Activated effector memory CD4-positive, alpha-beta T cell treated with Interleukin-2 at 50 U/mL for 16 hours (primary cell): ENCODE data around the gene DNMBP.

Experiments used
- DNase-seq: peaks from one replicate; pipeline ENCODE4 v3.0.0-alpha.2; 2020

The DNMBP gene, protein sequence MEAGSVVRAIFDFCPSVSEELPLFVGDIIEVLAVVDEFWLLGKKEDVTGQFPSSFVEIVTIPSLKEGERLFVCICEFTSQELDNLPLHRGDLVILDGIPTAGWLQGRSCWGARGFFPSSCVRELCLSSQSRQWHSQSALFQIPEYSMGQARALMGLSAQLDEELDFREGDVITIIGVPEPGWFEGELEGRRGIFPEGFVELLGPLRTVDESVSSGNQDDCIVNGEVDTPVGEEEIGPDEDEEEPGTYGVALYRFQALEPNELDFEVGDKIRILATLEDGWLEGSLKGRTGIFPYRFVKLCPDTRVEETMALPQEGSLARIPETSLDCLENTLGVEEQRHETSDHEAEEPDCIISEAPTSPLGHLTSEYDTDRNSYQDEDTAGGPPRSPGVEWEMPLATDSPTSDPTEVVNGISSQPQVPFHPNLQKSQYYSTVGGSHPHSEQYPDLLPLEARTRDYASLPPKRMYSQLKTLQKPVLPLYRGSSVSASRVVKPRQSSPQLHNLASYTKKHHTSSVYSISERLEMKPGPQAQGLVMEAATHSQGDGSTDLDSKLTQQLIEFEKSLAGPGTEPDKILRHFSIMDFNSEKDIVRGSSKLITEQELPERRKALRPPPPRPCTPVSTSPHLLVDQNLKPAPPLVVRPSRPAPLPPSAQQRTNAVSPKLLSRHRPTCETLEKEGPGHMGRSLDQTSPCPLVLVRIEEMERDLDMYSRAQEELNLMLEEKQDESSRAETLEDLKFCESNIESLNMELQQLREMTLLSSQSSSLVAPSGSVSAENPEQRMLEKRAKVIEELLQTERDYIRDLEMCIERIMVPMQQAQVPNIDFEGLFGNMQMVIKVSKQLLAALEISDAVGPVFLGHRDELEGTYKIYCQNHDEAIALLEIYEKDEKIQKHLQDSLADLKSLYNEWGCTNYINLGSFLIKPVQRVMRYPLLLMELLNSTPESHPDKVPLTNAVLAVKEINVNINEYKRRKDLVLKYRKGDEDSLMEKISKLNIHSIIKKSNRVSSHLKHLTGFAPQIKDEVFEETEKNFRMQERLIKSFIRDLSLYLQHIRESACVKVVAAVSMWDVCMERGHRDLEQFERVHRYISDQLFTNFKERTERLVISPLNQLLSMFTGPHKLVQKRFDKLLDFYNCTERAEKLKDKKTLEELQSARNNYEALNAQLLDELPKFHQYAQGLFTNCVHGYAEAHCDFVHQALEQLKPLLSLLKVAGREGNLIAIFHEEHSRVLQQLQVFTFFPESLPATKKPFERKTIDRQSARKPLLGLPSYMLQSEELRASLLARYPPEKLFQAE (N-terminal part only)

DNA sequence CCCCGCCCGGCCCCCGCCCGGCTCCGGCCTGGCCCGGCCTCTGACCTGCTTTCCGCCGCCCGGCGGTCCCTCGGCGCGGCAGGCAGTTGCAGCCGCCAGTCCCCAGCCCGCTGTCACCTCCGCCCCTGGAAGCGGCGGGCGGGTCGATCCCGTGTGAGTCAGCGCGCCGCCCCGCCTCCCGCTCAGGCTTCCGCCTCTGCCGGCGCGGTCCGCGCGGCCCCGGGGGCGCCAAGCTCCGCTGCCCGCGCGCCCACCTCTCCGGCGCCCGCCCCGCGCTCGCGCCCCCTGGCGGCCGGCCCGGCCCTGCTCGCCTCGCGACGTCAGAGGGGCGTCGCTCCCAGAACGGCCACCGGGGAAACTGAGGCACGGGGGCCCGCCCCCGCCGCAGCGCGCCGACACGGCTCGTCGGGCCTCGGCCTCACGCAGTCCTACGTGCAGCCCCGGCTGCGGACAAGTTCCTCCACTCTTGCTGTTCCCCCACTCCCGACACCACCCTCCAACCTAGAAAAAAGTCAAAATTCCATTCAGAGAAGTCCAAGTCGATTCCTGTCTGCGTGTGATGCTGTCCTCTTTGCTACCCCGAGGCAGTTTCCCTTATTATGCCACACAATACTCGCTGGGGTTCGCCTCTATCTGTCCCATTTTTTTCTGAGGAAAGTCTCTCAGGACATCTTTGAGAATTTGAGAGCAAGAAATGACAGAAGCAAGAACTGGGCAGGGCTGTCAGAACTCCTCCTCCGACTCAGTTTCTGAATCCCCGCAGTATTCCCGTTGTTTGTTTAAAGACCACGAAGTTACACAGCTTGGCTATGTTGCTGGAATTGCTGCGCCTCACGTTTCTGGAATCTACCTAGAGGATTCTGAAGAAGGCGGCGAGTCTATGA, at the start of gene DNMBP:
Gene DNMBP (minus strand): TSS at position 155 of the 884 bp plus-strand sequence. CDS start 37,823 bp downstream, outside the sequence.
- DNase-seq = peak; percentile 73

DNA sequence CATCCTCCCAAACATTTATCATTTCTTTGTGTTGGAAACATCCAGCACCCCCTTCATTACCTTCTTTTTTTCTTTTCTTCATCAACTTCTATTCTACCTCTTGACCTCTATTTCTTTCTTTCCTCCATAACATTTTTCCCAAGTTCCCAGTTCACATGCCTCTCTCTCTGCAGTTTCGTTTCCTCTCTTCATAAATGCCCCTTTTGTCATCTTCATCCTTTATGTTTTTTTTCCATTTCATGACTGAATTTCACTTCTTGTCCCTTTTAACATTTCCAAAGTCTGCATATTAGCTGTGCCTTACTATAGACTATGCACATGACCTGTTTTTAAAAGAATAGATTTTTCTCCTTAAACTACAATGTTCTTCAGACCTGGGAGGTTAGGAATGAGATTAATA, 48.2 kb upstream of the DNMBP start:
- DNase-seq = no peak

DNA sequence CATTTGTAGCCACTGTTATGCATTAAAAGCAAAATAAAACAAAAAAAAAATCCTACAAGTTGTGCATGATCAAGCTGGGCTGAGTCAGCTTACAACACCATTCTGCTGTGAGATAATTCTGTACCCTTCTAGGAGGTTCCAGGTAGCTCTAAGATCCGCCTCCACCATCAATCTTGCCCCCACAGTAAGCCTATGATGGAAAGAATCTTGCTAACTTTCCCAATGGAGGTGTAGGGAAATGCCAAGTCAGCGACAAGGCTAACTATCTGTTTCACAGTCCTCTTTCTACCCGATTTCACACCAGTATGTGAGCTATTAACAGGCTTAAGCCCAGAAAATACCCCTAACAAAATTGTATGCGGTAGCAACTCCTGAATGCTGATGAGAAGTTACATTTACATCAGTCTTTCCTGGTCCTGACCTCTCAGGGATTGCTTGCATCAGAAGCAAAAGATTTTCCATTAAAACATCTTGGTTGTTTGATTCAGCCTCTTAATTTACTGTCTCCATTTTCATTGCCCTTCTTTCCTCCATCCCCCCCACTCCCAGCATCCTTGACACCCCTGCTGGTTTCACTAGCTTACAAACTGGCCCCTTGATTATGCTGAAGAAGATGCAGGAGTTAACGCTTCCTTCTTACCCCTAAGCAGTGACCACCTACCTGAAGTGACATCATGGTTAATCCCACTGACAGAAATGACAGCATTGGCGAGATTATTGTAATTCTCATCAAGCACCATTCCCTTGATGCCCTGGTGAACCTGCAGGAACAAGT, 44.1 kb upstream of the DNMBP start:
- no peak for DNase-seq

- DNase-seq = peak; percentile 57
These were observed 36.3 kb upstream of the DNMBP start for GRCh38 chr10:100046021-100046486.

DNA sequence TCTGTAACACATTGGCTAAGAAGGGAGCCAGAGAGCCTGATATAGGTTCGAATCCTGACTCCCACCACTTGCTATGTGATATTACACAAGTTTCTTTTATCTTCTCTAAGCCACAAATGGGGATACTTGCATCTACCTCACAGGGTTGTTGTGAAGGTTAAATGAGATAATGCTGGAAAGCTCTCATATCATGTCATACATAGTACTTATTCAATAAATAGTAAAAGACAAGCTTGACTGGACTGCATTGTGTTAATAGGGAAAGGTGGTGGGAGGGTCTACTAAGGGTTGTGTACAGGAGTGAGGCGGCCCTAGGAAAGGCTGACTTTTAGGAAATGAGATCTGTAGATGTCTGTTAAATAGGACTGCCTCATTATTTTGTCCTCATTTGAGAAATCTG, 35.8 kb upstream of the DNMBP start:
- DNase-seq = no peak

GRCh38 chr10:100043796-100044195, 34.0 kb upstream of the DNMBP start:
- no peak for DNase-seq

DNA sequence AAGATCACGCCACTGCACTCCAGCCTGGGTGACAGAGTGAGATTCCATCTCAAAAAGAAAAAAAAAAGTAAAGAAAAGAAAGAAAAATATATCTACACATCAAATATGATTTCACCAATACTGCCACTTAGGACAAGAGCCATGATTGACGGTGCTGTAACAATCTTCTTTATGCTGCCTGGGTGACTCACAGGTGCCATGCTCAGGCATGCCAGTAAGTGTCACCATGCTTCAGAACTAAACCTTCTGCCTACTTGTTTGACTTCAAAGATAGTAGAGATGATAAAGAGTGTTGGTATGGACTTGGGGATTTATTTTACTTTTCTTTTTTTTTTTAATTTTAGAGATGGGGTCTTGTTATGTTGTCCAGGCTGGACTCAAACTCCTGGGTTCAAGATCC, 33.6 kb upstream of the DNMBP start:
- DNase-seq = no peak

- no peak for DNase-seq
These were observed 31.7 kb upstream of the DNMBP start for GRCh38 chr10:100041306-100042002.

DNA sequence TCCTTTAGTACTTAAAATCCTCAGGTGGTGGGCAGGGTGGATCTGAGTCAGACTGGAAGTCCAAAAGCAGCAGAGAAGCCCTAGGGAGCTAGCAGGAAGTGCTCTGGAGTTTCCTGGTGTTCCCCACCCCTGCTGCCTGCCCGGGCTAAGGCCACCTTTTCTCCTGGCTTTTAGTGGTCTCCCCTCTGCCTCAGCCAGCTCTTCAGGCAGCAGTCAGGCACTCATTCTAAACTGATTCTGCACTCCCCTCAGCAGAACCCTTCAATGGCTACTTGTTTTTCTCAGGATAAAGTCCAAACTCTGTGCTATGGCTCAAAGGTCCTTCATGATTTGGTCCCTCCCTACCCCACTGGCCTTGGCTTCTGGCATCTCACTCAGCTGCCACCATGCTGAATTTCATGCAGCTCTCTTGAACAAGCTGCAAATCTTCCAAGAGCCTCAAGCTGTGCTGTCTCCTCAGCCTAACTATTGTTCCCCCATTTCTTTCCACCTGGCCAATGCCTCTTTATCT, 28.9 kb upstream of the DNMBP start:
- no peak for DNase-seq

DNA sequence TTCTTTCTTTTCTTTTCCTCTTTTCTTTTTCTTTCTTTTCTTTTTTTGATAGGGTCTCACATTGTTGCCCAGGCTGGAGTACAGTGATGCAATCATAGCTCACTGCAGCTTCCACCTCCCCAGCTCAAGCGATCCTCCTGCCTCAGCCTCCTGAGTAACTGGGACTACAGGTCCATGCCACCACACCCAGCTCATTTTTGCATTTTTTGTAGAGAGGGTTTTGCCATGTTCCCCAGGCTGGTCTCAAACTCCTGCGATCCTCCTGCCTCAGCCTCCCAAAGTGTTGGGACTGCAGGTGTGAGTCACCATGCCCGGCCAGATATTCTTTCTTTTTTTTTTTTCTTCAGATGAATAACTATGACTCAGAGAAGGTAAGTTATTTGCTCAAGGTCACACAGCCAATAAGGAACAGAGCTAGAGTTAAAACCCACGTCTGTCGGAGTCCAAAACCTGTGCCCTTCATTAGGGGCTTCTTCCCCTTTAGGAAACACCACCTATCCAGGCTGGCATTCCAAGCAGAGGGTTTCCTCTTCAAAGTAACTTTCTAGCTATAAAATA, 28.1 kb upstream of the DNMBP start:
- no peak for DNase-seq

DNA sequence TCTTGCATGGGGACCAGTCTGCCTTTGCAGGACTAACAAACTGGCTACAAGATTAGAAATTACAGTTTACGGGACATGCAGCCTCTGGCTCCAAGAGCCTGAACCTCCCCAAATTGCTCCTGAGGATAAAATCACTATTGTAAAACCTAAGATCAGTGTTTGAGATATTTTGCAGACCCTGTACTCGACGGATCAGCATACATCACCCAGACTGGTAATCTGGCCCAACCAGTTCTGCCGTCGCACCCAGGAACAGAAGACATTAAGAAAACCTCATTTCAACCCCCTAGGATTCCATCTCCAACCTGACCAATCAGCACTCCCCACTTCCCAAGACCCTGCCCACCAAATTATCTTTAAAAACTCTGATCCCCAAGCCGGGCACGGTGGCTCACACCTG, 27.1 kb upstream of the DNMBP start:
- DNase-seq = no peak

DNA sequence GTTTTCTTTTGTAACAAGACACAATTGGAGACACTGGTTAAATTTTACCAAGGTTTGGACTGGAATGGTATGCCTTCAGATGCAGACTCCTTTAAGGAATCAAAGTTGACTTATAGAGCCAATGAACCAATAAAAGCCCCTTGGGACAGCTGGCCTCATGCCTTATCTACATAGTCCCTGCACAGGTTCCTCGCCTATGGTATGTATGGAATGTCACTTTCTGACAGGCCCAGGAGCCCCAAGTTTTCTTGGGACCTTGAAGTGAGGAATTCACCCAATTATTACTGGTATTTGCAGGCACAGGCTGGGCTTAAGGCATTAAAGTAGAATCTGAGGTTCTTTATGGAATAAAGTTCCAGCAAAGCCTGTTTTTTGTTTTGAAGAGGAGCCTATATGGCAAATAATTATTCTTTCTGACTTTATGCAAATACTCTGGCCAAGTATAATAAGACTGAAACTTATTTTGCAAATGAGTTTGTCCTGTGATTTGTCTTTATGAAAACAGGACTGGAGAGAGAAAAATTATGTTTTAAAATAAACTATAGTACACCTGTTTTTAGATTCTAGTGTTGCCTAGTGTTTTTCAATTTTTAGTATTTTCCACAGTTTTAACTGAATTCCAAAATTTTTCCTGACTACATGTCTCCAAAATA, 24.1 kb upstream of the DNMBP start:
- no peak for DNase-seq

- no peak for DNase-seq
These were observed 17.7 kb upstream of the DNMBP start for GRCh38 chr10:100027416-100027815.

- DNase-seq = no peak
These were observed 15.8 kb upstream of the DNMBP start for GRCh38 chr10:100025576-100025975.

DNA sequence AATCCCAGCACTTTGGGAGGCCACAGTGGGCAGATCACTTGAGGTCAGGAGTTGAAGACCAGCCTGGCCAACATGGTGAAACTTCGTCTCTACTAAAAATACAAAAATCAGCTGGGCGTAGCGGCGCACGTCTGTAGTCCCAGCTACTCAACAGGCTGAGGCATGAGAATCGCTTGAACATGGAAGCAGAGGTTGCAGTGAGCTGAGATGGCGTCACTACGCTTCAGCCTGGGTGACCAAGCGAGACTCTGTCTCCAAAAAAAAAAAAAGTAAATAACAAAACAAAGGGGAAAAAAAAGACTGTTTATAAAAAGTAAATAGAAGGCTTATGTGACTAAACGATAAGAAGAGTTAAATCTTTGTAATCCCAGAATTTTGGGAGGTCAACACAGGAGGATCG, 15.0 kb upstream of the DNMBP start:
- DNase-seq = no peak

GRCh38 chr10:100022403-100022802, 12.7 kb upstream of the DNMBP start:
- no peak for DNase-seq

DNA sequence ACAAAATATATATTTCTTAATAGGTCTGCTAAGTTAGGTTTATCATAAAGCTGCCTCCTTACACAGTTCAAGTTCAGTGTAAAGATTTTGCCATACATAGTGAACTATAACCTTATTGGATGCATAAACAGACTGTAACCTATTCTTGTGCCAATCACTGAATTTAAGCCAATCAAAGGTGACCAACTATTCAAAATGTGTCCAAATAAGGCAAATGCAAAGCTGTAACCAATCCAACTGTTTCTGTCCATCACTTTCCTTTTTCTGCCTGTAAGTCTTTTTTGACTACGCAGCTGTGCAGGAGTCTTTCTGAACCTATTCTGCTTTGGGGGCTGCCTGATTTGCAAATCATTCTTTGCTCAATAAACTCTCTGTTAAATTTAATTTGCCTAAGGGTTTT, 11.6 kb upstream of the DNMBP start:
- no peak for DNase-seq

GRCh38 chr10:100020886-100021253, 11.1 kb upstream of the DNMBP start:
- no peak for DNase-seq

DNA sequence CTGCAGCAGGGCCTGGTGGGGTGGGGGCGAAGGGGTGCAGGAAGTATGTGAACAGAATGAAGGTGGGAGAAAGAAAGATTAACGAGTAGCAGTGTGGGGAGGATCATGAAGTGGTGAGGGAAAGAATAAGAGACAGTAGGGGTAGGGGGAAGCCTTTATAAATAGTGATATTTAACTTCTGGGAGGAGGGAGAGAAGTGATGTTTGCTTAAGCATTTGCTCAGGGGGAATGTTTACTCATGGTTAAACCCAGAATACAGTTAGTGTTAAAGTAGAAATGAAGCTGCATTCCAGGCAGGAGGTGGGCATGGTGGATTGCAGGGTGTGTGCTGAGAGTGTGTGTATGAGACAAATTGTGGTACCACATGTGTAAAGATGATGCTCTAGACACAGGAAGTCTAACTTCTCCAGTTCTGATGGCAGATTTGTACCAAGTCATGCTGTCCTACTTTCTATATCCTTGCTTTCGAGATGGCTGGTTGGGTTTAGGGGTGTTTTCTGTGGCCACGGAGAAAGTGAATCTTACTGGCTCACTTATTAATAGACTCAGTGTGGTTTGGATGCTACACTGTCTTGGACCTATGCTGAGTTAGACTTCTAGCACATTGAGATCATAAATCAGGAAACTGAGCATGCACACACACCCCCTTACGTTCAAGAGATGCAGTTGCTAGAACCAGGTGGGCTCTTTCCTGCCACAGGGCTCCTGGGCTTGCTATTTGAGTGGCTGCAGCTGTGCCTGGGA, 10.6 kb upstream of the DNMBP start:
- DNase-seq = no peak
